Right atrium auricular region (tissue), 2 donors: ENCODE measurements around the gene AUNIP. TPM values are rescaled to one million over a fixed set of nuclear protein-coding genes. Genes with fewer than 3 reads are reported as not detected.

Experiments used
- DNase-seq: peaks from one replicate; pipeline ENCODE4 v3.0.0-alpha.2; 2019; ENCODE audit warnings: low spot score
- H3K27ac ChIP-seq, 2 donors: fragments of 200-600 bp; sonication (generic); 1 replicate in 1 of 2; 2 replicates in 1 of 2; pipeline ENCODE4 v1.5.1; 2016 to 2019
- H3K27me3 ChIP-seq, 2 donors: fragments of 200-600 bp; sonication (generic); one replicate each; pipeline versions ENCODE4 v1.5.1 to v1.6.0; 2017 to 2019
- H3K36me3 ChIP-seq: fragments of 200-600 bp; sonication (generic); one replicate; pipeline ENCODE4 v1.5.1; 2016
- H3K4me1 ChIP-seq, 2 donors: fragments of 200-600 bp; sonication (generic); one replicate each; pipeline versions ENCODE4 v1.5.1 to v1.6.0; 2017 to 2019
- H3K4me3 ChIP-seq, 2 donors: fragments of 200-600 bp; sonication (generic); 1 replicate in 1 of 2; 2 replicates in 1 of 2; pipeline ENCODE4 v1.5.1; 2017 to 2019; ENCODE audit warnings: mild to moderate bottlenecking in 1 of 2, moderate library complexity in 1 of 2
- H3K9me3 ChIP-seq, 2 donors: fragments of 200-600 bp; sonication (generic); one replicate each; pipeline ENCODE4 v1.5.1; 2019
- total RNA-seq, 2 donors: library from RNA; depleted of rRNA; stranded (reverse); fragments of >200 nt; gene quantifications; one replicate each; pipeline ENCODE4 v1.1.0, GENCODE V29; 2016
- TF ChIP-seq, protein P1 (sequence below), 2 donors: fragments of 200-600 bp; sonication (generic); IDR thresholded peaks; one replicate each; pipeline ENCODE4 v1.5.1; 2019; ENCODE audit warnings: antibody characterized with exemption in 2 of 2

AUNIP gene
- total RNA-seq, 2 donors from 2014 or later = not detected

DNA sequence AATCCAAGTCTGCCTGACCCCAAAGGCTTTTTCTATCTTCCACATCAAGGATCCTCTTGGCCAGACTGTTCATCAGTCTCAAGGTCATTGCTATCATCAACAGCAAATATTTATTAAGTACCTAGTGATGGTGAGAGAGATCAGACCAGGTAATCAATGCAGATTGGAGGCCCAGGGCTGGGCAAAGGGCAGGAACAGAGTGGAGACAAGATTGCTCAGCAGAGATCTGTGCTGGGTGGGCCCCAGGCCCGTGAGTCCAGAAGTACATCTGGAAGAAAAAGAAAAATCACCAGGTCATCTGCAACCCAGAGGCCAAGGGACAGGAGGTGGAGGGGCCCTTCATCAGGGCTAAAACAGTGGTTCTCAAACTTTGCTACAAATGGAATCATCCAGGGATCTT is 26.3 kb upstream of the AUNIP start:
- Histone ChIP-seq H3K4me3 (no peak overlapping the region), H3K36me3 (no peaks in the 10 kb centered on the region), H3K27ac (no peak overlapping the region), H3K27me3 (no peaks in the 10 kb centered on the region), H3K4me1 (no peaks in the 10 kb centered on the region), H3K9me3 (no peaks in the 10 kb centered on the region)
- TF ChIP-seq, protein P1, sequence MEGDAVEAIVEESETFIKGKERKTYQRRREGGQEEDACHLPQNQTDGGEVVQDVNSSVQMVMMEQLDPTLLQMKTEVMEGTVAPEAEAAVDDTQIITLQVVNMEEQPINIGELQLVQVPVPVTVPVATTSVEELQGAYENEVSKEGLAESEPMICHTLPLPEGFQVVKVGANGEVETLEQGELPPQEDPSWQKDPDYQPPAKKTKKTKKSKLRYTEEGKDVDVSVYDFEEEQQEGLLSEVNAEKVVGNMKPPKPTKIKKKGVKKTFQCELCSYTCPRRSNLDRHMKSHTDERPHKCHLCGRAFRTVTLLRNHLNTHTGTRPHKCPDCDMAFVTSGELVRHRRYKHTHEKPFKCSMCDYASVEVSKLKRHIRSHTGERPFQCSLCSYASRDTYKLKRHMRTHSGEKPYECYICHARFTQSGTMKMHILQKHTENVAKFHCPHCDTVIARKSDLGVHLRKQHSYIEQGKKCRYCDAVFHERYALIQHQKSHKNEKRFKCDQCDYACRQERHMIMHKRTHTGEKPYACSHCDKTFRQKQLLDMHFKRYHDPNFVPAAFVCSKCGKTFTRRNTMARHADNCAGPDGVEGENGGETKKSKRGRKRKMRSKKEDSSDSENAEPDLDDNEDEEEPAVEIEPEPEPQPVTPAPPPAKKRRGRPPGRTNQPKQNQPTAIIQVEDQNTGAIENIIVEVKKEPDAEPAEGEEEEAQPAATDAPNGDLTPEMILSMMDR (IDR thresholded peaks at IDR 0.05) = no peak
- no peak for DNase-seq

DNA sequence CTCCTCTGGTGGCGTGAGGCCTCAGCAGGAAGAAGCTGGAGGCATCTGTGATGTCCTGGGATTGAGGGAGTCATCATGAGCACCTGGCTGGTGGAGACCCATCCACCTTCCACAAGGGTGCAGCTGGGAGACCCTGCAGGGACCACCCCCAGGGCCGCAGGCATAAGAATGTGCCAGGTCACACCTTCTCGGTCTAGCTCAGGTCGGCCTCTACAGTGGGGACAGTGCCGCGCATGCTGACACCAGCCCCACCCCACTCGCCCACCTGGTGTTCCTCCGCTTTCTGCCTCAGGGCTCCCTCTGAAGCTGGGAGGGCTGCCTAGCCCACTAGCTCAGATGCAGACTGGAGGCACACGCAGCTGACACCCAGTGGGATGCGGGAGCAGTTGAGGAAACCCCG is 22.0 kb upstream of the AUNIP start:
- H3K4me3 ChIP-seq = no peak overlapping the region
- H3K36me3 ChIP-seq = no peaks in the 10 kb centered on the region
- no peaks in the 10 kb centered on the region for H3K9me3 ChIP-seq
- H3K27me3 ChIP-seq = no peaks in the 10 kb centered on the region
- H3K27ac ChIP-seq = no peak overlapping the region
- TF ChIP-seq, protein P1 (IDR thresholded peaks at IDR 0.05) = no peak
- no peak for DNase-seq
- peaks cover 0 to under 1% of the 10 kb centered on the region in 2 donors for H3K4me1 ChIP-seq

DNA sequence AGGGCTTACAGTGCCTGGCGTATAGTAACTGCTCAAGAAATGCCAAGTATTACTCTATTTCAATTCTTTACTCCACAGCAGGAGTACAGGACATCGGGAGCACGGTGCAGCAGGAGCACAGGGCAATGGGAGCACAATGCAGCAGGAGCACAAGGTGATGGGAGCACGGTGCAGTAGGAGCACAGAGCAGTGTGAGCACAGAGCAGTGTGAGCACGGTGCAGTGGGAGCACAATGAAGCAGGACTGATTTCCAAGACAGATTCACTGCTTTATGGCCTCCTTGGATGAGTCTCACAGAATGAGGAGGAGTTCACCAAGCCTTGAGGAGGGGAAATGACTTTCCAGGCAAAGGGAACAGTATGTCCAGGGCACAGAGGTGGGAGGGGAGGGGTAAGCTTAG is 21.3 kb upstream of the AUNIP start:
- peaks cover 0 to 5% of the 10 kb centered on the region in 2 donors for H3K4me1 ChIP-seq
- H3K27ac ChIP-seq = no peak overlapping the region
- TF ChIP-seq, protein P1 (IDR thresholded peaks at IDR 0.05) = no peak
- DNase-seq = no peak
- no peak overlapping the region for H3K4me3 ChIP-seq
- no peaks in the 10 kb centered on the region for H3K27me3 ChIP-seq
- no peaks in the 10 kb centered on the region for H3K9me3 ChIP-seq
- H3K36me3 ChIP-seq = no peaks in the 10 kb centered on the region

DNA sequence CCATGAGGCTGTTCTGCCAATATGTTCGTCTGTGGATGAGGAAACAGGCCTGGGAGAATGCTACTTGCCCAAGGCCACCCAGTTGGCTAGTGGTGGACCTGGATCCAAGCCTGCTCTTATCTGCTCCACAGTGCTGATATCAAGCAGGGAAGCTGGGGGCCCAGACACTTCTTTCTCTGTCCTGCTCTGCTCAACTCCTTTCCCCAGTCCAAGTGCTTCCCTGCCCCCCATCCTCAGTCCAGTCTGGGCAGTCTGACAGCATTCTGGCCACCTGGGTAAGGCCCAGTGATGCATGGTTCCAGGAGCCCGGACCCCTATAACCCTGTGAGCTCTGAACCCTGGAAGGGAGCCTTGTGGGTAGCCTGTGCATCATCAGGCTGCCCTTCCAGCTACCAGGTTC is 20.4 kb upstream of the AUNIP start:
- no peaks in the 10 kb centered on the region for H3K9me3 ChIP-seq
- no peak for DNase-seq
- H3K27me3 ChIP-seq = no peaks in the 10 kb centered on the region
- no peak overlapping the region for H3K4me3 ChIP-seq
- H3K27ac ChIP-seq = no peak overlapping the region
- no peaks in the 10 kb centered on the region for H3K36me3 ChIP-seq
- TF ChIP-seq, protein P1 (IDR thresholded peaks at IDR 0.05) = no peak
- peaks cover 0 to 11% of the 10 kb centered on the region in 2 donors for H3K4me1 ChIP-seq

DNA sequence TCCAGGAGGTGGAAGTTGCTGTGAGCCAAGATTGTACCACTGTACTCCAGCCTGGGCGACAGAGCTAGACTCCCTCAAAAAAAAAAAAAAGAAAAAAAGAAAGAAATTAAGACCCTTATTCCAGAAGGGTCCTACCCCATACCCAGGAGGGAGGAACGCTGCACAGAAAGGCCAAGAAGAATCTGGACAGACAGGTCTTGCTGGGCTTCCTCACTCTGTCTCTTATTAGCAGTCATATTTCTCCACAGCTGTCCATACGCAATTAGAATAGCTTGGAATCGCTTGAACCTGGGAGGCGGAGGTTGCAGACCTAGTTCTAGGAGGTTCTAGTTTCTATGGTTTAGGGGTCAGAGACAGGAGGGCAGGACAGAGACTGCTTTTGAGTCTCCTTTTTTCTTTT is 19.4 kb upstream of the AUNIP start:
- peaks cover 0 to 14% of the 10 kb centered on the region in 2 donors for H3K4me1 ChIP-seq
- H3K27ac ChIP-seq = no peak overlapping the region
- no peaks in the 10 kb centered on the region for H3K9me3 ChIP-seq
- no peak for DNase-seq
- H3K36me3 ChIP-seq = no peaks in the 10 kb centered on the region
- H3K4me3 ChIP-seq = no peak overlapping the region
- TF ChIP-seq, protein P1 (IDR thresholded peaks at IDR 0.05) = no peak
- no peaks in the 10 kb centered on the region for H3K27me3 ChIP-seq

DNA sequence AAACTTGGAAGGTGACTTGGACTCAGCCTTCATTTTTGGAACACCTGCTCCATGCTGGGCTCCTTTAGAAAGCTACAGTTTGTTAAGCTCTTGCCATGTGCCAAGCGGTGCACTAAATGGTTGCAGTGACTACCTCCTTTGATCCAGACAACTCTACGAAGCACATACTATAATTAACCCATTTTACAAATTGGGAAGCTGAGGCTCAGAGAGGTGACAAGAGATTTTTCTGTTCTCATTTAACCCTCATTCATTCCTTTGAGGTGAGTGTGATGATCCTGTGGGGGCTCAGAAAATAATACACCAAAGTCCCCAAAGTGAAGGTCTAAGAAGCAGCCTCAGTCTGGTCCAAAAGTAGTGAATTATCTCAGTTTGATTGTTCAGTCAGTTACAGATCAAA is 17.9 kb upstream of the AUNIP start:
- Histone ChIP-seq H3K27ac (no peak overlapping the region), H3K9me3 (no peaks in the 10 kb centered on the region), H3K4me3 (no peak overlapping the region), H3K27me3 (no peaks in the 10 kb centered on the region), H3K36me3 (no peaks in the 10 kb centered on the region), H3K4me1 (peaks cover 0 to 15% of the 10 kb centered on the region in 2 donors)
- no peak for DNase-seq
- TF ChIP-seq, protein P1 (IDR thresholded peaks at IDR 0.05) = no peak
